ENCODE measurements around the gene C1orf159. TPM values are rescaled to one million over a fixed set of nuclear protein-coding genes. Genes with fewer than 3 reads are reported as not detected.

The C1orf159 gene
- polyA plus RNA-seq, 1 donor (not counting 4 experiments of a cell fraction or from before 2014, with no cell fraction given): 6.1 TPM

DNA sequence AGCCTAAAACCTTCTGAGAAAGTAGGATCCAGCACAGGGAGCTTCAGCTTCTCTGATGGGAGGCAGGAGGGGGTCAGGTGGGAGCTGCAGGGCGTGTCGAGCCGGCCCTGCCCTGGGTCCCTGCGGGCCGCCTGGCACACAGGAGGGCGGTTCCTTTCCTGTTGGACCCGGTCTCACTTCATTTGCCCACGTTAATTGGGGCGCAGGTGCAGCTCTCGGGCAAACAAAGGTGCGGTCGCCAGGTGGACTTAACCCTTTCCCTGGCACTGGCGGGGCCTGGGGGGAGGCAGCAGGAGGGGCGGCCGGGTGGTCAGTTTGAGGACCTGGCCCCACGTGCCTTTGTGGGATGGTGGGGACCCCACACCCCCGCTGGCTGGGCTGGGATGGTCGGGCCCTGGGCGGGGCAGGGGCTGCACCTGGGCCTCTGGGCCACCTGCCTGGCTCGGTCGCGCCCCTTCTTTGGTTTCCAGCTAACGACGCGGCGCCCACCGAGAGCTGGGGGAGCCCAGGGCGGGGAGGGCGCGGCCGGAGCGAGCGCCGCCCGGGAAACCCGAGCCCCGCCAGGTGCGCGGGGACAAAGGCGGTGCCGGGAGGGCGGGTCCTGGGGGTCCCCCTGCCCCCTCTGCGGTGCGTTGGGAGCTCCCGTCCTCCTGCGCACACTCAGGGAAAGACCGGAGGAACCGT, 20.8 kb upstream of the C1orf159 start:
- Histone ChIP-seq H2AFZ (ENCODE audit: control insufficient read depth, low read length) (no peak overlapping the region), H3K4me2 (ENCODE audit: control insufficient read depth, extremely low read depth, insufficient read depth, low read depth, low read length) (no peak overlapping the region), H3K9me1 (ENCODE audit: control insufficient read depth, extremely low read depth, insufficient read depth, low read length) (no peaks in the 10 kb centered on the region), H3K27me3 (ENCODE audit: control insufficient read depth, extremely low read depth, insufficient read depth, low read length) (peaks cover 28% of the 10 kb centered on the region), H3K36me3 (ENCODE audit: control insufficient read depth in 2 of 2, extremely low read depth in 1 of 2, insufficient read depth in 2 of 2, low read length in 2 of 2) (no peaks in the 10 kb centered on the region), H3K27ac (ENCODE audit: control insufficient read depth, insufficient read depth, low read length) (no peak overlapping the region), H3K9ac (ENCODE audit: control insufficient read depth, extremely low read depth, insufficient read depth, low read length) (no peak overlapping the region), H3K79me2 (ENCODE audit: control insufficient read depth, insufficient read depth, low read length) (no peaks in the 10 kb centered on the region), H3K9me3 (ENCODE audit: control insufficient read depth, low read depth, low read length) (no peaks in the 10 kb centered on the region), H4K20me1 (ENCODE audit: control insufficient read depth, extremely low read depth, insufficient read depth, low read length) (no peaks in the 10 kb centered on the region), H3K4me3 (ENCODE audit: control insufficient read depth in 2 of 3, extremely low read depth in 1 of 3, insufficient read depth in 2 of 3, low read depth in 1 of 3, low read length in 3 of 3) (no peak overlapping the region), H3K4me1 (ENCODE audit: control insufficient read depth, extremely low read depth, insufficient read depth, low read length) (no peaks in the 10 kb centered on the region)
- DNase-seq (ENCODE audit: low read depth, low spot score): no peak
- no peak for FAIRE-seq
- dilution Hi-C loops (cut with MboI; ENCODE audit: extremely low pct_ligation_motif_present, low sequenced_read_pairs): no loop called here
- peak; percentile 81 for TF ChIP-seq EZH2 (IDR thresholded peaks at IDR 0.05; ENCODE audit: low read length)
- TF ChIP-seq, protein P1, sequence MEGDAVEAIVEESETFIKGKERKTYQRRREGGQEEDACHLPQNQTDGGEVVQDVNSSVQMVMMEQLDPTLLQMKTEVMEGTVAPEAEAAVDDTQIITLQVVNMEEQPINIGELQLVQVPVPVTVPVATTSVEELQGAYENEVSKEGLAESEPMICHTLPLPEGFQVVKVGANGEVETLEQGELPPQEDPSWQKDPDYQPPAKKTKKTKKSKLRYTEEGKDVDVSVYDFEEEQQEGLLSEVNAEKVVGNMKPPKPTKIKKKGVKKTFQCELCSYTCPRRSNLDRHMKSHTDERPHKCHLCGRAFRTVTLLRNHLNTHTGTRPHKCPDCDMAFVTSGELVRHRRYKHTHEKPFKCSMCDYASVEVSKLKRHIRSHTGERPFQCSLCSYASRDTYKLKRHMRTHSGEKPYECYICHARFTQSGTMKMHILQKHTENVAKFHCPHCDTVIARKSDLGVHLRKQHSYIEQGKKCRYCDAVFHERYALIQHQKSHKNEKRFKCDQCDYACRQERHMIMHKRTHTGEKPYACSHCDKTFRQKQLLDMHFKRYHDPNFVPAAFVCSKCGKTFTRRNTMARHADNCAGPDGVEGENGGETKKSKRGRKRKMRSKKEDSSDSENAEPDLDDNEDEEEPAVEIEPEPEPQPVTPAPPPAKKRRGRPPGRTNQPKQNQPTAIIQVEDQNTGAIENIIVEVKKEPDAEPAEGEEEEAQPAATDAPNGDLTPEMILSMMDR (optimal IDR thresholded peaks at IDR 0.05 in 1 of 3, IDR thresholded peaks at IDR 0.05 in 1 of 3, conservative IDR thresholded peaks at IDR 0.05 in 1 of 3; ENCODE audit: extremely low read depth in 1 of 3, insufficient read depth in 2 of 3, low read length in 3 of 3): no peak

DNA sequence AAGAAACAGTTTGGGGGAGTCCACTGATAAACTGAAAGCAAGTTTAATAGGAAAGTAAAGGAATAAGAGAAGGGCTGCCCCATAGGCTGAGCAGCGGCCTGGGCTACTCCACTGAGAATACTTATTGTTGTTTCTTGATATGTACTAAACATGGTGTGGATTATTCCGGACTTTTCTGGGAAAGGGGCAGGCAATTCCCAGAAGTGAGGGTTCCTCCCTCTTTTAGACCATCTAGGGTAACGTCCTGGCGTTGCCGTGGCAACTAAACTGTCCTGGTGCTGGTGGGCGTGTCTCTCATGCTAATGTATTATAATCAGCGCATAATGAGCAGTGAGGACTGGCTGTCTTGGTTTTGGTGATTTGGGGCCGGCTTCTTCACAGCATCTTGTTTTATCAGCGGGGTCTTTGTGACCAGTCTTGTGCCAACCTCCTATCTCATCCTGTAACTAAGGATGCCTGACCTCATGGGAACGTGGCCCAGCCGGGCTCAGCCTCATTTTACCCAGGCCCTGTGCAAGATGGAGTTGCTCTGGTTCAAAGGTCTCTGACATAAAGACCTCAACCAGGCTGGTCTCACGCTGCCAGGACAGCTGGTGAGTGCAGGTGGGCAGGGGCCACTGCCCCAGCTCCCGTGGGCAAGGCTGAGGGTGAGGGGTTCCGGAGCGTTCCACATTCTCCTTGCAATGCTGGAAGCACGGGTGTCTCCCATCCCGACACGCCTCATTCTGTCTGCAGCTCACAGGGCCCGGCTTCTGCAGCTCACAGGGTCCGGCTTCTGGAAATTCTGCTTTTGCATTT, 19.6 kb upstream of the C1orf159 start:
- Histone ChIP-seq H3K9ac (ENCODE audit: control insufficient read depth, extremely low read depth, insufficient read depth, low read length) (no peak overlapping the region), H3K9me3 (ENCODE audit: control insufficient read depth, low read depth, low read length) (no peaks in the 10 kb centered on the region), H3K27me3 (ENCODE audit: control insufficient read depth, extremely low read depth, insufficient read depth, low read length) (peaks cover 28% of the 10 kb centered on the region), H3K79me2 (ENCODE audit: control insufficient read depth, insufficient read depth, low read length) (no peaks in the 10 kb centered on the region), H3K9me1 (ENCODE audit: control insufficient read depth, extremely low read depth, insufficient read depth, low read length) (no peaks in the 10 kb centered on the region), H2AFZ (ENCODE audit: control insufficient read depth, low read length) (no peak overlapping the region), H3K27ac (ENCODE audit: control insufficient read depth, insufficient read depth, low read length) (no peak overlapping the region), H3K4me3 (ENCODE audit: control insufficient read depth in 2 of 3, extremely low read depth in 1 of 3, insufficient read depth in 2 of 3, low read depth in 1 of 3, low read length in 3 of 3) (no peak overlapping the region), H3K36me3 (ENCODE audit: control insufficient read depth in 2 of 2, extremely low read depth in 1 of 2, insufficient read depth in 2 of 2, low read length in 2 of 2) (no peaks in the 10 kb centered on the region), H3K4me1 (ENCODE audit: control insufficient read depth, extremely low read depth, insufficient read depth, low read length) (no peaks in the 10 kb centered on the region), H3K4me2 (ENCODE audit: control insufficient read depth, extremely low read depth, insufficient read depth, low read depth, low read length) (no peak overlapping the region), H4K20me1 (ENCODE audit: control insufficient read depth, extremely low read depth, insufficient read depth, low read length) (no peaks in the 10 kb centered on the region)
- FAIRE-seq: no peak
- no peak for DNase-seq (ENCODE audit: low read depth, low spot score)
- no peak for TF ChIP-seq EZH2 (IDR thresholded peaks at IDR 0.05; ENCODE audit: low read length)
- TF ChIP-seq, protein P1 (optimal IDR thresholded peaks at IDR 0.05 in 1 of 3, IDR thresholded peaks at IDR 0.05 in 1 of 3, conservative IDR thresholded peaks at IDR 0.05 in 1 of 3; ENCODE audit: extremely low read depth in 1 of 3, insufficient read depth in 2 of 3, low read length in 3 of 3): no peak
- dilution Hi-C loops (cut with MboI; ENCODE audit: extremely low pct_ligation_motif_present, low sequenced_read_pairs): no loop called here

Data from keratinocyte (primary cell).